GM19455 (cell line): ENCODE data around the gene FAM217A.
"Not testable (repeated sequence)": the region's sequence is repeated elsewhere in the genome, so short reads cannot be mapped to it uniquely, and the experiment has no call there.

ENCODE experiments used
- ATAC-seq: cut with Tn5 transposase; IDR thresholded peaks from one replicate; pipeline ENCODE4 v1.9.1; 2021; ENCODE audit not compliant: unreplicated experiment

FAM217A gene, protein sequence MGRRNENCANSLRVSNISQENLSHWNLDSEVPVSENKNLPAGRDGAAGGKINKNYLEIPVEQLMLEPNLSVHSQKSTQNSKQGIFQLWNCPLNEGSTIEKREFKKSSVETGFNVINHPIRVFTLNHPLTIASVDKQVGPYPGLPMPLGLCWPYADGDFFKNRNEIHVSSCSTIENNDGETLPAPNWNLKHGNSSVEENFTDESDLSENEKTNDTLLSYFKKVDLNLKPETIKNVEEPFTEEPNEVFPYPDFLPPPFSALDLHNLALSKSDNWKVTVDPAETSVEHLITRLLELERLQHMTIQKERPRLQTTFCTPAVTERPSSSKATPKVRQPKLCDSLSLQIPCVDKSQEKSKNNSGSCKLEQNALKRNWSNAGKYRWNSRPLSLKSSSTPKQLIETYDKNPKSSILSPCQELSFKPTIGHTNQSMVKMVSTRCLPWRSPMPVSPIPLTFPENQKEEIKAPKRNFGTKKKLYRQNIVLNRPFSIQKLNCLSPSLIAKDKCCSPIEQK

GRCh38 chr6:4078691-4079471, at the start of gene FAM217A:
Gene FAM217A (minus strand): TSS chr6:4079137. CDS start chr6:4077414, 1,723 bp downstream.
- ATAC-seq = no peak

- ATAC-seq = no peak
Measured at GRCh38 chr6:4128072-4128471, 49.1 kb upstream of the FAM217A start.

DNA sequence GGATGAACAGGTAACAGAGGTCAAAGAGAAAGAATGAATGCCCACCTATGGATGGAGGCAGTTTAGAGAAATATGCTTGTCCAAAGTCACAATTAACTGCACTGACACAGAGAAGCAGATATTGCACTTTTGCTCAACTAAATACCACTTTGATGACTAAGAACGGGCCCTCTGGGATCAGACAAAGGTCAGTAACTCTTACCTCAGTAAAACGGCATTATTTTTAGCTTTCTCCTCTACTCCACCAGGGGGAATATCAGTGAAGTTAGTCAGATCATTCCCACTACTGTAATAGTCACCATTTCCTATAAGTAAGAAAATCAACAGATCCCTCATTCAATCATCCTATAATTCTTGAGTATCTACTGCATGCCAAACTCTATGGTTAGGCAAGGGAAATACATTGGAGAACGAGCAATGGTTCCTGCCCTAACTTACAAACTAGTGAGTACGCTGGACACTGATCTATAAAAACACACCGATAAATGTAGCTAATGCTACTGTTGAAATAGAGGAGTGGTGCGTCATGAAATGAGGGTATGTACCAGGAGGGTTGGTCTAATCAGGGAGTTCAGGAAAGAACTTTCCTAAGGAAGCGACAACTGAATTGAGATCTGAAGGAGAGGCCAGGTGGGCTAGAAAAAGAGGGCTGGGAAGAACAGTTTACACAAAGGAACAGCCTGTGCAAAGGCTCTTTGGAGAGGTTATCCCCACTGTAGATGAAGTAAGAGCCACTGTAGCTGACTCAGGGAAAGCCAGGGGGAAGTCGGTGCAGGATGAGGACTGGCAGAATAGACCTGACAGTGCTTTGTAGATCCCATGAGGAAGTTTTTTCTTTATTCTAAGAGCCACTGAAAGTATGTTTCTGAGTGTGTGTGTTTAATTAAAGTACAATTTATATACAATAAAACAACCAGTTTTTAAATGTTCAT, 47.3 kb upstream of the FAM217A start:
- no peak for ATAC-seq

GRCh38 chr6:4125500-4125899, 46.6 kb upstream of the FAM217A start:
- no peak for ATAC-seq

GRCh38 chr6:4124351-4124750, 45.4 kb upstream of the FAM217A start:
- no peak for ATAC-seq

- no peak for ATAC-seq
Measured at GRCh38 chr6:4115741-4116140, 36.8 kb upstream of the FAM217A start.

- no peak for ATAC-seq
Measured at GRCh38 chr6:4114123-4114522, 35.2 kb upstream of the FAM217A start.

- no peak for ATAC-seq
Measured at GRCh38 chr6:4113649-4114048, 34.7 kb upstream of the FAM217A start.

GRCh38 chr6:4112366-4112765, 33.4 kb upstream of the FAM217A start:
- no peak for ATAC-seq

GRCh38 chr6:4109363-4109815, 30.5 kb upstream of the FAM217A start:
- not testable (repeated sequence) for ATAC-seq

- ATAC-seq = no peak
Measured at GRCh38 chr6:4108561-4109093, 29.7 kb upstream of the FAM217A start.

DNA sequence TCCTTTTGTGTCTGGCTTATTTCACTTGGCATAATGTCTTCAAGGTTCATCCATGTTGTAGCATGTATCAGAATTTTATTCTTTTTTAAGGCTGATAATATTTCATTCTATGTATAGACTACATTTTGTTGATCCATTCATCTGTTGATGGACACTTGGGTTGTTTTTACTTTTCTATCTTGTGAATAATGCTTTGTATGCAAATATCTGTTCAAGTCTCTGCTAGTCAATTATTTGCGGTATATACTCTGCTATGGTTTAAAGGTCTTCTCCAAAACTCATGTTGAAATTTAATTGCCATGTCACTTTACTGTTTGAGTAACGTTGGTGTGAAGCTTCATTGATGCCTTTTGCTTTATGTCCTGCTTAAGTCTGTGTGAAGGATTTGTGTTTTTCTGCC, 28.9 kb upstream of the FAM217A start:
- no peak for ATAC-seq

DNA sequence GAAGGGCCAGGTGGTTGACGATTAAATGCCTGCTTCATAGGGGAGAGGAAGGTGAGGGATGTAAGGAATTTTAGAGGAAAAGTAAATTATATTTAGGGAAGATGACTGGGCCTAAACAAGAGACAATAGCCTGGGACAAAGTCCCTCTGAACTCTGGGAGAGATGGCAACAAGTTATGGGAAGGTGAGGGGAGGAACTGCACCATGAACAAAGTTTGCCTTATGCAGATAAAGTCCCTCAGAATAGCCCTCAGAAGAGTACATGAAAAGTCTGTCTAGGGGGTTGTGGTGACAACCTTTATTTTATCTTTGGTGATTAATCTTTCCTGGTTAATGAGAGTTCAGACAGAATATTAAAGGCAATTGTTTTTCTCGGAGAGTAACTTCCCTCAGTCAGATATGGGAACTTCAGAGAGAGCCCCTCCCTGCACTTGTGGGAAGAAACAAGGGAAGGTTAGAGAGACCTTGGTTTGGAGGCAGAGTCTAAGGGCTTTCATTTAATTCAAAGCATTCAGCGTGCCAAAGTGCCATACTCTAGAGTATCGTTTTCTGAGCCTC, 27.1 kb upstream of the FAM217A start:
- ATAC-seq = no peak

DNA sequence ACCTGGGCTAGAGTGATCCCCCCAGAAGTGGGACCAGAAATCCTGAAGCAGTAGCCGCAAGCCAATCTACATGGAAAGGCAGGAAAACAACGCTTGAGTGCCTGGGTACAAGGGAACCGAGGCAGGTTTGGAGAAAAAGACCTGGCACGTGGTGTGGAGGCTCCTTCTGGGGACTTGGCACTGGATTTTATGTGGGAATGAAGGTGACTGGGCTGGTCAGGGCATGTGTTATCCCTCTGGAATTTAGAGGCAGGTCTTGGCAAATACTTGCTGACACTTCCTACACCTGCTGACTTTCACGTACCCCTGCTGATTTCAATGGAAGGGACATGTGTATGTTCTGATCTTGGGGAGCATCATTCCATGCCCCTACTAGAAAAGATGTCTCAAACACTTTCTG, 25.0 kb upstream of the FAM217A start:
- ATAC-seq = no peak

- no peak for ATAC-seq
Measured at GRCh38 chr6:4102687-4103244, 23.8 kb upstream of the FAM217A start.

DNA sequence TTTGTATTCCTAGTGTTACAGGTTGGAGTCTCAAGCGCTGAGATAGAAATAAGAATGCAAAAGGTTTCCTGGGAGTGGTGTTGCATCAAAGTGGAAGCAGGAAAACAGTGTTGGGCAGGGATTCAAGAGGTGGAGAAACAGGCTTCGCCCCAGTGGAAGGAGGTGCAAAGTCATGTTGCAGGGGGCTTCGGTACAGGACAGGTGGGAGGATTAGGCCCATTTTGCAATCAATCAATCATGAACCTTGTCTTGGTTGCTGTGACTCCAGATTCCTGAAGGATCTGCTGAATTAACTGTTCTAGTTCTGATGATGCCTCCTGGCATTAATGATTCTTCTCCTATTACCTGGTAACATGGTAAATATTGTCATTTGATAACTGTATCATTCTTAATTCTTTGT, 22.4 kb upstream of the FAM217A start:
- ATAC-seq = no peak

DNA sequence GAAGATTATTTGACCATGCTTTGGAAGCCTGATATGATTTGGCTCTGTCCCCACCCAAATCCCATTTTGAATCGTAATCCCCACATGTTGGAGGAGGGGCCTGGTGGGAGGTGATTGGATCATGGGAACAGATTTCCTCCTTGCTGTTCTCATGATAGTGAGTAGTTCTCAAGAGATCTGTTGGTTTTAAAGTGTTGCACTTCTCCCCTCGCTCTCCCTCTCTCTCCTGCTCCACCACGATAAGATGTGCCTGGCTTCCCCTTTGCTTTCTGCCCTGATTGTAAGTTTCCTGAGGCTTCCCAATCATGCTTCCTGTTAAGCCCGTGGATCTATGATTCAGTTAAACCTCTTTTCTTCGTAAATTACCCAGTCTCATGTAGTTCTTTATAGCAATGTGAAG, 21.7 kb upstream of the FAM217A start:
- ATAC-seq = no peak

GRCh38 chr6:4093288-4093687, 14.4 kb upstream of the FAM217A start:
- ATAC-seq = no peak

DNA sequence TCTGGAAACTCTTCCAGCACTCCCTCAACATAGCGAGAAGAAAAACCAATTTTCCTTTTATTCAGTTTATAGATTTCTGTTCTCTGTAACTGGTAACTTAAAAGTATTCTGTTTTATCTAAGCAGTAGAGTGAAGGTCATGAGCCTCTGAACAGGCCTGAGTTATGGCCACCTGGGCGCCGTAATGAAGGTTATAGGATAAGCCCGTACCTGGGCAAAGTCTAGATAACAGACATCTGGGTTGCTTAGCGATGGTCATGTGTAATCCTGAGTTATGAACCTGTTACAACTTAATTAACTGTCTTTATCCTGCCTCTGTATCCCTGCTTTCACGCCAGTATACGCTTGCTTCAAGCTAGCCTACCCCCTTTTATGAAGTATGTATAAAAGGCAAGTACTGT, 13.0 kb upstream of the FAM217A start:
- no peak for ATAC-seq

DNA sequence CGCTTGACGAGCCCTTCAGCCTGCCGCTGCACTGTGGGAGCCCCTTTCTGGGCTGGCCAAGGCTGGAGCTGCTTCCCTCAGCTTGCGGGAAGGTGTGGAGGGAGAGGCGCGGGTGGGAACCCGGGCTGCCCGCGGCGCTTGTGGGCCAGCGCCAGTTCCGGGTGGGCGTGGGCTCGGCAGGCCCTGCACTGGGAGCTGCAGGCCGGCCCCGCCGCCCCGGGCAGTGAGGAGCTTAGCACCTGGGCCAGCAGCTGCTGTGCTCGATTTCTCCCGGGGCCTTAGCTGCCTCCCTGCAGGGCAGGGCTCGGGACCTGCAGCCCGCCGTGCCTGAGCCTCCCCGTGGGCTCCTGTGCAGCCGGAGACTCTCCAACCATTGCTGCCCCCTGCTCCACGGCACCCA, 11.1 kb upstream of the FAM217A start:
- not testable (repeated sequence) for ATAC-seq
